Liver (tissue), 9 donors: ENCODE data around the gene HSD17B1. TPM values are rescaled to one million over a fixed set of nuclear protein-coding genes. Genes with fewer than 3 reads are reported as not detected.

Experiments
- DNase-seq: peaks from one replicate; pipeline ENCODE4 v3.0.0-alpha.2; 2017; ENCODE audit warnings: low spot score
- H3K27ac ChIP-seq, 2 donors: one replicate each; pipeline ENCODE4 v1.7.0; 2013; ENCODE audit warnings: inconsistent platforms in 2 of 2, low read length in 2 of 2, control low read depth in 1 of 2, low read depth in 1 of 2, mild to moderate bottlenecking in 1 of 2
- H3K27me3 ChIP-seq, 4 donors: one replicate each; pipeline versions ENCODE4 v1.6.1 to v1.7.0; 2013; ENCODE audit warnings: low read length in 3 of 4, inconsistent platforms in 1 of 4, mild to moderate bottlenecking in 1 of 4, moderate library complexity in 1 of 4; ENCODE audit not compliant: control insufficient read depth in 4 of 4, insufficient read depth in 4 of 4
- H3K36me3 ChIP-seq, 4 donors: one replicate each; pipeline versions ENCODE4 v1.6.1 to v1.7.0; 2013; ENCODE audit warnings: low read length in 3 of 4, mild to moderate bottlenecking in 3 of 4, low read depth in 1 of 4, moderate library complexity in 1 of 4; ENCODE audit not compliant: control insufficient read depth in 4 of 4, insufficient read depth in 3 of 4
- H3K4me1 ChIP-seq, 4 donors: one replicate each; pipeline versions ENCODE4 v1.6.1 to v1.7.0; 2013; ENCODE audit warnings: low read length in 3 of 4, mild to moderate bottlenecking in 3 of 4, moderate library complexity in 1 of 4; ENCODE audit not compliant: control insufficient read depth in 4 of 4, insufficient read depth in 4 of 4
- H3K4me3 ChIP-seq, 3 donors: one replicate each; pipeline versions ENCODE4 v1.6.1 to v1.7.0; 2013; ENCODE audit warnings: low read length in 3 of 3, control low read depth in 1 of 3, low read depth in 1 of 3, mild to moderate bottlenecking in 1 of 3
- H3K9ac ChIP-seq, 2 donors: one replicate each; pipeline ENCODE4 v1.7.0; 2013; ENCODE audit warnings: low read length in 2 of 2, mild to moderate bottlenecking in 2 of 2, moderate library complexity in 2 of 2, control low read depth in 1 of 2, low read depth in 1 of 2
- H3K9me3 ChIP-seq, 4 donors: one replicate each; pipeline versions ENCODE4 v1.6.1 to v1.7.0; 2013; ENCODE audit warnings: low read length in 3 of 4; ENCODE audit not compliant: control insufficient read depth in 4 of 4
- EGR1 ChIP-seq, 2 donors: IDR thresholded peaks; 2 replicates each; pipeline ENCODE4 v1.6.1; 2016 to 2018; ENCODE audit warnings: antibody characterized with exemption in 2 of 2, low read depth in 2 of 2
- FOXA1 ChIP-seq: IDR thresholded peaks from 2 replicates; pipeline ENCODE4 v1.6.1; 2016; ENCODE audit warnings: antibody characterized with exemption
- FOXA2 ChIP-seq: IDR thresholded peaks from 2 replicates; pipeline ENCODE4 v1.6.1; 2016; ENCODE audit warnings: antibody characterized with exemption
- GABPA ChIP-seq, 2 donors: IDR thresholded peaks in 1 of 2; conservative IDR thresholded peaks in 1 of 2; 2 replicates each; pipeline ENCODE4 v1.6.1; 2016; ENCODE audit warnings: antibody characterized with exemption in 2 of 2, mild to moderate bottlenecking in 1 of 2, moderate library complexity in 1 of 2
- HNF4A ChIP-seq, 2 donors: conservative IDR thresholded peaks; 2 replicates each; pipeline ENCODE4 v1.6.1; 2016; ENCODE audit warnings: antibody characterized with exemption in 2 of 2, mild to moderate bottlenecking in 2 of 2
- HNF4G ChIP-seq: IDR thresholded peaks from 2 replicates; pipeline ENCODE4 v1.6.1; 2016; ENCODE audit warnings: antibody characterized with exemption
- JUND ChIP-seq, 2 donors: IDR thresholded peaks; 2 replicates each; pipeline ENCODE4 v1.6.1; 2016; ENCODE audit warnings: antibody characterized with exemption in 2 of 2
- MAX ChIP-seq: IDR thresholded peaks from 2 replicates; pipeline ENCODE4 v1.6.1; 2016; ENCODE audit warnings: antibody characterized with exemption
- NR2F2 ChIP-seq: IDR thresholded peaks from 2 replicates; pipeline ENCODE4 v1.6.1; 2016; ENCODE audit warnings: antibody characterized with exemption
- RAD21 ChIP-seq, 2 donors: IDR thresholded peaks; 2 replicates each; pipeline ENCODE4 v1.6.1; 2016; ENCODE audit warnings: antibody characterized with exemption in 2 of 2, mild to moderate bottlenecking in 2 of 2
- REST ChIP-seq: IDR thresholded peaks from 2 replicates; pipeline ENCODE4 v1.6.1; 2016; ENCODE audit warnings: antibody characterized with exemption, mild to moderate bottlenecking
- RXRA ChIP-seq, 2 donors: IDR thresholded peaks; 2 replicates each; pipeline ENCODE4 v1.6.1; 2017 to 2018; ENCODE audit warnings: antibody characterized with exemption in 2 of 2, mild to moderate bottlenecking in 1 of 2
- SP1 ChIP-seq: IDR thresholded peaks from 2 replicates; pipeline ENCODE4 v1.6.1; 2018; ENCODE audit warnings: antibody characterized with exemption, mild to moderate bottlenecking
- TAF1 ChIP-seq: conservative IDR thresholded peaks from 2 replicates; pipeline ENCODE4 v1.6.1; 2016; ENCODE audit warnings: antibody characterized with exemption, mild to moderate bottlenecking
- YY1 ChIP-seq: IDR thresholded peaks from 2 replicates; pipeline ENCODE4 v1.6.1; 2016; ENCODE audit warnings: antibody characterized with exemption, mild to moderate bottlenecking
- ZBTB33 ChIP-seq: IDR thresholded peaks from 2 replicates; pipeline ENCODE4 v1.6.1; 2016; ENCODE audit warnings: antibody characterized with exemption
- WGBS: extraction: QIAGEN DNeasy Blood & Tissue Kit; methylation state at CpG from one replicate; pipeline ENCODE4 v1.1.7; 2013; 5-methylcytosine and 5-hydroxymethylcytosine counted together
- polyA plus RNA-seq, 2 donors: library from polyadenylated mRNA; stranded (reverse) in 1 of 2; unstranded in 1 of 2; fragments of 200-250 nt in 1 of 2; fragments of >200 nt in 1 of 2; fragmentation: Nextera tagmentation in 1 of 2; extraction: Ambion mirVana in 1 of 2; gene quantifications; one replicate each; pipeline versions ENCODE4 v1.2.1 to v1.2.3, GENCODE V29; 2013 to 2015
- total RNA-seq, 2 donors: library from RNA; depleted of rRNA; stranded (reverse); fragments of >200 nt; gene quantifications; one replicate each; pipeline ENCODE4 v1.2.3, GENCODE V29; 2014
- TF ChIP-seq, protein P1 (sequence below): fragments of 150-350 bp; IDR thresholded peaks from 2 replicates; pipeline ENCODE4 v1.5.1; 2017; ENCODE audit warnings: improper control_type of control experiment, low read depth, low read length; ENCODE audit not compliant: missing input control
- TF ChIP-seq, protein P2 (sequence below): IDR thresholded peaks from 2 replicates; pipeline ENCODE4 v1.6.1; 2016; ENCODE audit warnings: antibody characterized with exemption
- donor health status: healthy.
- donor health status: healthy.
- donor health status: healthy.
- donor health status: healthy.
- donor health status: healthy.

The HSD17B1 gene
- total and polyA plus RNA-seq, 4 donors = 0.67 to 1.8 (median 1.0) TPM

- H3K27me3 ChIP-seq = no peaks in the 10 kb centered on the region
- H3K36me3 ChIP-seq = peaks cover 0 to 9% (median 4%) of the 10 kb centered on the region in 4 donors
- no peaks in the 10 kb centered on the region for H3K9me3 ChIP-seq
- H3K27ac ChIP-seq = peak overlapping the region in 1 of 2 donors; percentile 59
- peaks cover 7 to 36% (median 23%) of the 10 kb centered on the region in 4 donors for H3K4me1 ChIP-seq
- DNase-seq = no peak
- TF ChIP-seq FOXA1 (no peak), RAD21 (IDR thresholded peaks at IDR 0.05) (no peak), EGR1 (IDR thresholded peaks at IDR 0.05; ENCODE audit: low read depth in 2 of 2) (peak in 1 of 2 donors; percentile 3), MAX (no peak), REST (no peak), FOXA2 (no peak), HNF4G (no peak), NR2F2 (no peak), HNF4A (conservative IDR thresholded peaks at IDR 0.05) (peak in 1 of 2 donors; percentile 26), ZBTB33 (no peak), SP1 (peak; percentile 16), RXRA (IDR thresholded peaks at IDR 0.05) (peak; percentile 47 to 67), YY1 (no peak), TAF1 (no peak), GABPA (IDR thresholded peaks at IDR 0.05 in 1 of 2, conservative IDR thresholded peaks at IDR 0.05 in 1 of 2) (no peak), JUND (IDR thresholded peaks at IDR 0.05) (no peak)
- TF ChIP-seq, protein P1, sequence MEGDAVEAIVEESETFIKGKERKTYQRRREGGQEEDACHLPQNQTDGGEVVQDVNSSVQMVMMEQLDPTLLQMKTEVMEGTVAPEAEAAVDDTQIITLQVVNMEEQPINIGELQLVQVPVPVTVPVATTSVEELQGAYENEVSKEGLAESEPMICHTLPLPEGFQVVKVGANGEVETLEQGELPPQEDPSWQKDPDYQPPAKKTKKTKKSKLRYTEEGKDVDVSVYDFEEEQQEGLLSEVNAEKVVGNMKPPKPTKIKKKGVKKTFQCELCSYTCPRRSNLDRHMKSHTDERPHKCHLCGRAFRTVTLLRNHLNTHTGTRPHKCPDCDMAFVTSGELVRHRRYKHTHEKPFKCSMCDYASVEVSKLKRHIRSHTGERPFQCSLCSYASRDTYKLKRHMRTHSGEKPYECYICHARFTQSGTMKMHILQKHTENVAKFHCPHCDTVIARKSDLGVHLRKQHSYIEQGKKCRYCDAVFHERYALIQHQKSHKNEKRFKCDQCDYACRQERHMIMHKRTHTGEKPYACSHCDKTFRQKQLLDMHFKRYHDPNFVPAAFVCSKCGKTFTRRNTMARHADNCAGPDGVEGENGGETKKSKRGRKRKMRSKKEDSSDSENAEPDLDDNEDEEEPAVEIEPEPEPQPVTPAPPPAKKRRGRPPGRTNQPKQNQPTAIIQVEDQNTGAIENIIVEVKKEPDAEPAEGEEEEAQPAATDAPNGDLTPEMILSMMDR = no peak
- TF ChIP-seq, protein P2, sequence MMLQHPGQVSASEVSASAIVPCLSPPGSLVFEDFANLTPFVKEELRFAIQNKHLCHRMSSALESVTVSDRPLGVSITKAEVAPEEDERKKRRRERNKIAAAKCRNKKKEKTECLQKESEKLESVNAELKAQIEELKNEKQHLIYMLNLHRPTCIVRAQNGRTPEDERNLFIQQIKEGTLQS = no peak
- WGBS = 32% methylated on average over 14 of the region's 14 CpGs
- H3K9ac ChIP-seq = peak overlapping the region in 1 of 2 donors; percentile 47
- H3K4me3 ChIP-seq = peak overlapping the region in 1 of 3 donors; percentile 56
Observed at GRCh38 chr17:42547698-42548069, 5.0 kb upstream of the HSD17B1 start.
